ENCODE measurements around the gene NR1H2. TPM values are rescaled to one million over a fixed set of nuclear protein-coding genes. Genes with fewer than 3 reads are reported as not detected.
"Not testable (repeated sequence)": the region's sequence is repeated elsewhere in the genome, so short reads cannot be mapped to it uniquely, and the experiment has no call there.

Gene NR1H2
- total RNA-seq, 2 donors from 2014 or later, result 97.0 to 121 TPM

DNA sequence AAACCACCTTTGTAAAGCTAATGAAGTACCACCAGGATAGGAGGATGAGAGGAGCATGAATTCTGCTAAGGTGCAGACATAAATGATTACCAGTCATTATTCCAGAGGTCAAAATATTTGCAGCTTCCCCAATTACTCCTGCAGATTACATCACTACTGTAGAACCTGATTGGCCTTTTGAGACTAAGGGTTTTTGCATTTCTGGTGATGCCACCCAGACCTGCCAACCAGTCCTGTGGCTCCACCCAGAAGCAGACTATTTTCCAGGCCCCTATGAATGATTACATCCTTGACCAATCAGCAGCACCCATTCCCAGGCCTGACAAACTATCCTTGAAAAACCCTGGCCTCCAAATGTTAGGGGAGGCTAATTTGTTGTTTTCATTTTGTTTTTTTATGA lies 35.9 kb upstream of the NR1H2 start:
- Histone ChIP-seq H3K9me3 (peaks cover 0 to 6% of the 10 kb centered on the region in 2 donors), H3K27ac (no peak overlapping the region), H3K36me3 (no peaks in the 10 kb centered on the region), H3K4me3 (no peak overlapping the region), H3K27me3 (no peaks in the 10 kb centered on the region), H3K4me1 (no peaks in the 10 kb centered on the region)
- TF ChIP-seq, protein P1, sequence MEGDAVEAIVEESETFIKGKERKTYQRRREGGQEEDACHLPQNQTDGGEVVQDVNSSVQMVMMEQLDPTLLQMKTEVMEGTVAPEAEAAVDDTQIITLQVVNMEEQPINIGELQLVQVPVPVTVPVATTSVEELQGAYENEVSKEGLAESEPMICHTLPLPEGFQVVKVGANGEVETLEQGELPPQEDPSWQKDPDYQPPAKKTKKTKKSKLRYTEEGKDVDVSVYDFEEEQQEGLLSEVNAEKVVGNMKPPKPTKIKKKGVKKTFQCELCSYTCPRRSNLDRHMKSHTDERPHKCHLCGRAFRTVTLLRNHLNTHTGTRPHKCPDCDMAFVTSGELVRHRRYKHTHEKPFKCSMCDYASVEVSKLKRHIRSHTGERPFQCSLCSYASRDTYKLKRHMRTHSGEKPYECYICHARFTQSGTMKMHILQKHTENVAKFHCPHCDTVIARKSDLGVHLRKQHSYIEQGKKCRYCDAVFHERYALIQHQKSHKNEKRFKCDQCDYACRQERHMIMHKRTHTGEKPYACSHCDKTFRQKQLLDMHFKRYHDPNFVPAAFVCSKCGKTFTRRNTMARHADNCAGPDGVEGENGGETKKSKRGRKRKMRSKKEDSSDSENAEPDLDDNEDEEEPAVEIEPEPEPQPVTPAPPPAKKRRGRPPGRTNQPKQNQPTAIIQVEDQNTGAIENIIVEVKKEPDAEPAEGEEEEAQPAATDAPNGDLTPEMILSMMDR (IDR thresholded peaks at IDR 0.05), result no peak
- no peak for DNase-seq (ENCODE audit: low spot score)

GRCh38 chr19:50341091-50341564 lies 35.1 kb upstream of the NR1H2 start:
- TF ChIP-seq, protein P1 (IDR thresholded peaks at IDR 0.05), result no peak
- H3K36me3 ChIP-seq, result no peaks in the 10 kb centered on the region
- H3K27ac ChIP-seq, result no peak overlapping the region
- H3K9me3 ChIP-seq, result peaks cover 0 to 7% of the 10 kb centered on the region in 2 donors
- H3K4me1 ChIP-seq, result no peaks in the 10 kb centered on the region
- H3K27me3 ChIP-seq, result no peaks in the 10 kb centered on the region
- H3K4me3 ChIP-seq, result no peak overlapping the region
- no peak for DNase-seq (ENCODE audit: low spot score)

- no peak overlapping the region for H3K4me3 ChIP-seq
- no peak overlapping the region for H3K27ac ChIP-seq
- H3K27me3 ChIP-seq, result no peaks in the 10 kb centered on the region
- no peak for DNase-seq (ENCODE audit: low spot score)
- peaks cover 0 to 7% of the 10 kb centered on the region in 2 donors for H3K9me3 ChIP-seq
- TF ChIP-seq, protein P1 (IDR thresholded peaks at IDR 0.05), result no peak
- no peaks in the 10 kb centered on the region for H3K36me3 ChIP-seq
- H3K4me1 ChIP-seq, result no peaks in the 10 kb centered on the region
Observed at GRCh38 chr19:50344661-50345318, 31.5 kb upstream of the NR1H2 start.

GRCh38 chr19:50347089-50347581 lies 29.1 kb upstream of the NR1H2 start:
- not testable (repeated sequence) for H3K27me3 ChIP-seq; H3K27ac ChIP-seq; H3K36me3 ChIP-seq; DNase-seq (ENCODE audit: low spot score); H3K9me3 ChIP-seq; H3K4me1 ChIP-seq; H3K4me3 ChIP-seq

- no peaks in the 10 kb centered on the region for H3K27me3 ChIP-seq
- H3K36me3 ChIP-seq, result no peaks in the 10 kb centered on the region
- TF ChIP-seq, protein P1 (IDR thresholded peaks at IDR 0.05), result no peak
- no peak for DNase-seq (ENCODE audit: low spot score)
- H3K27ac ChIP-seq, result no peak overlapping the region
- no peak overlapping the region for H3K4me3 ChIP-seq
- H3K9me3 ChIP-seq, result peaks cover 0 to 7% of the 10 kb centered on the region in 2 donors
- no peaks in the 10 kb centered on the region for H3K4me1 ChIP-seq
Observed at GRCh38 chr19:50349277-50350057, 26.8 kb upstream of the NR1H2 start.

DNA sequence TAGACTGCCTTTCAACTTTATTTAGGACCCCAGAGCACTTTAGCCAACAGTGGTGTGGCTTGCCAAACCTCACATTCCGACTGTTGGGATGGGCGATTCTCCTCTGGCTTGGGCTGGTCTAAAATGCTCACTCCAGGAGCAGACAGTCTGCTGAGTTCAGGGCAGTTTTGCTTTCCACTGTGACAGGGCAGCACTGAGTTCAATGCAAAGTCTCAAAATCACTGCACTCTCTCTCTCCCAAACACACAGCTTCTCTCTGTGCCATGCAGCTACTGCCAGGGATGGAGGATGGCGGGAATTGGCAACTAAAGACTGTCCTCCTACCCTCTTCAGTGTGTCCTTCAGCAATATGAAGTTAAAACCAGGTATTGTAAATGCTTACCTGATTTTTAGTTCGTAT lies 24.0 kb upstream of the NR1H2 start:
- no peaks in the 10 kb centered on the region for H3K36me3 ChIP-seq
- no peaks in the 10 kb centered on the region for H3K9me3 ChIP-seq
- no peak overlapping the region for H3K4me3 ChIP-seq
- no peak for DNase-seq (ENCODE audit: low spot score)
- H3K27me3 ChIP-seq, result no peaks in the 10 kb centered on the region
- H3K4me1 ChIP-seq, result no peaks in the 10 kb centered on the region
- TF ChIP-seq, protein P1 (IDR thresholded peaks at IDR 0.05), result no peak
- no peak overlapping the region for H3K27ac ChIP-seq

DNA sequence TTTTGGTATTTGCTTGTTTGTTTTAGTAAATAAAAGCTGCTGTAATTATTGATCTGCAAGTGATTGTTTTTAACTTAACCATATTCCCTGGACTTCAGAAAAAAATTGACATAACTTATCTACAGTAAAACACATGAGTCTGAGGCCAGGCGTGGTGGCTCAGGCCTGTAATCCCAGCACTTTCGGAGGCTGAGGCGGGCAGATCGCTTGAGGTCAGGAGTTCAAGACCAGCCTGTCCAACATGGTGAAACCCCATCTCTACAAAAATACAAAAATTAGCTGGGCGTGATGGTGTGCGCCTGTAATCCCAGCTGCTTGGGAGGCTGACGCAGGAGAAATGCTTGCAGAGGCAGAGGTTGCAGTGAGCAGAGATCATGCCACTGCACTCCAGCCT lies 22.8 kb upstream of the NR1H2 start:
- H3K4me1 ChIP-seq; H3K27me3 ChIP-seq; H3K36me3 ChIP-seq; DNase-seq (ENCODE audit: low spot score); H3K27ac ChIP-seq; H3K4me3 ChIP-seq; H3K9me3 ChIP-seq: not testable (repeated sequence)

Measured in right atrium auricular region (tissue), 2 donors.